Activated T-cell treated with anti-CD3 and anti-CD28 coated beads, Interleukin-2, amount 50 U/mL, for 24 hours (primary cell): ENCODE results near the gene SHCBP1.
"Not testable (repeated sequence)": the region's sequence is repeated elsewhere in the genome, so short reads cannot be mapped to it uniquely, and the experiment has no call there.

Experiments used
- DNase-seq: peaks from one replicate; pipeline ENCODE4 v3.0.0-alpha.2; 2020
- H3K27ac Mint-ChIP-seq: 2 replicates; pipeline ENCODE4 v1.8.0; 2020; ENCODE audit warnings: mild to moderate bottlenecking, mixed read lengths
- H3K27me3 Mint-ChIP-seq: 2 replicates; pipeline ENCODE4 v1.8.0; 2020; ENCODE audit warnings: mixed read lengths
- H3K36me3 Mint-ChIP-seq: 2 replicates; pipeline ENCODE4 v1.8.0; 2020; ENCODE audit warnings: low read depth, mixed read lengths
- H3K4me1 Mint-ChIP-seq: 2 replicates; pipeline ENCODE4 v1.8.0; 2020; ENCODE audit warnings: low read depth, mixed read lengths
- H3K4me3 Mint-ChIP-seq: 2 replicates; pipeline ENCODE4 v1.8.0; 2020; ENCODE audit warnings: mild to moderate bottlenecking, moderate library complexity, mixed read lengths
- H3K9me3 Mint-ChIP-seq: 2 replicates; pipeline ENCODE4 v1.8.0; 2020; ENCODE audit warnings: mixed read lengths

SHCBP1 gene

DNA sequence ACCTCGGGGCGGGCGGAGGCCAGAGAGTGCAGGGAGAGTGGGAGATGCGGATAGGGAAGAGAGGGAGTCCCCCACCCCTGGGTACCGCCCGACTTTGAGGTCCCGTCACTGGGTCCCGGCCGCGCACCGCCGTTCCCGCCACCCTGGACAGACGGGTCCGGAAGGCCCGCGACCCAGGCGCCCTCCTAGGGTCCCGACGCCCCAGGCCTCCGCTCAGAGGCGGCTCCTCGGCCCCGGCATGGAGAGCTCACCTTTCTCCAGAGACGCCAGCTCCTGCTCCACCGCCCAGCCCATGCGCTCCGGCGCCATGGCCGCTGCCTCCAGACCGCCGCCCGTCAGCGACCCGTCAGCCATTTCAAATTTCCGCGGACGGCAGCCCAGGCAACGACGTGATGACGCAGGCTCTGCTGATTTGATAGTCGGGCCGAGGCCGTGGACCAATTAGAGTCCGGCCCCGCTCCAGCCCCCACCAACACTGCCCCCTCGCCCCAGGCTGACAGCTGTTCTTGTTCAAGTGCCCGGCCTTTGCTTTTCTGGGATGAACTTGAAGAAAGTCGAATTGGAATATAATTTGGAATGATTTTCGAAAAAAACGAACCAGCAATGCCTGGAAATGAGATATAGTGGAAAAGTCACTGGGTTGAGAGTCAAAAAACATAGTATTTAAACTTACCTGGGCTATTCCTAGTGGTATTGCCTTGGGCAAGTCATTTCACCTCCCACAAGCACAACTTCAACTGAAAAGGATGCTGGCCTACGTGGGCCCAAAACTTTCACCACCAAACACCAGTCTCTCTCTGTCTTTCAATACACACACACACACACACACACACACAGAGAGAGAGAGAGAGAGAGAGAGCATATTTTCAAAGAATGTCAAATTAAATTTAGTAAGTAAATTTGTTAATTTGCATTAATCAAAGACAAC lies at the start of gene SHCBP1:
Gene SHCBP1, minus strand, starts transcription at position 374 of the 928 bp plus-strand sequence. Its CDS starts 20 bp downstream, at position 354.
- no peaks in the 10 kb centered on the region for H3K9me3 Mint-ChIP-seq
- H3K4me3 Mint-ChIP-seq, result peak within 1 kb of the TSS; percentile 94
- peaks cover 15% of the 10 kb centered on the region for H3K4me1 Mint-ChIP-seq
- peak within 1 kb of the TSS; percentile 88 for H3K27ac Mint-ChIP-seq
- H3K27me3 Mint-ChIP-seq, result peaks cover 8% of the 10 kb centered on the region
- H3K36me3 Mint-ChIP-seq, result peaks cover 31% of the 10 kb centered on the region
- peak; percentile 81 for DNase-seq

DNA sequence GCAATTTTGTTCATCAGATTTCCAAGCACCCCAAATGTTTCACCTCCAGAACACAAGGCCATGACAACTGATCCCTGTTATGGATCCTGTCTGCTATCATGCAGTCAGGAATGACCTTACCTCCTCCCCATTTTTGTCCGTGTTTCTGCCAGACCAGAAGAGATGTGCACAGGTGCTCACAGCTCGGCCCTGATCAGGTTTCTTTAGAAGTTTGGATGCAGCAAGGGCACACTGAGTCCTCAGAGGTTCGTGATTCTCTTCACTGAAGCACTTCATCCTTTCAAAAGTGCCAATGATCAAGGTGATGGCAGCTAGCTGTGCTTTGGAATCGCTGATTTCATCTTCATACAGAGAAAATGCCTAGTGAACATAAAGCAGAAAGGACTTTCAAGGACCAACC lies 40.9 kb upstream of the SHCBP1 start:
- DNase-seq, result no peak
- Mint-ChIP-seq H3K4me3 (no peak overlapping the region), H3K27me3 (no peaks in the 10 kb centered on the region), H3K36me3 (peaks cover 91% of the 10 kb centered on the region), H3K9me3 (no peaks in the 10 kb centered on the region), H3K27ac (peak overlapping the region; percentile 18), H3K4me1 (peaks cover 16% of the 10 kb centered on the region)

GRCh38 chr16:46658925-46659324 lies 37.7 kb upstream of the SHCBP1 start:
- H3K27me3 Mint-ChIP-seq, result no peaks in the 10 kb centered on the region
- no peak for DNase-seq
- peak overlapping the region; percentile 89 for H3K27ac Mint-ChIP-seq
- peaks cover 85% of the 10 kb centered on the region for H3K36me3 Mint-ChIP-seq
- no peaks in the 10 kb centered on the region for H3K9me3 Mint-ChIP-seq
- no peak overlapping the region for H3K4me3 Mint-ChIP-seq
- peaks cover 16% of the 10 kb centered on the region for H3K4me1 Mint-ChIP-seq

DNA sequence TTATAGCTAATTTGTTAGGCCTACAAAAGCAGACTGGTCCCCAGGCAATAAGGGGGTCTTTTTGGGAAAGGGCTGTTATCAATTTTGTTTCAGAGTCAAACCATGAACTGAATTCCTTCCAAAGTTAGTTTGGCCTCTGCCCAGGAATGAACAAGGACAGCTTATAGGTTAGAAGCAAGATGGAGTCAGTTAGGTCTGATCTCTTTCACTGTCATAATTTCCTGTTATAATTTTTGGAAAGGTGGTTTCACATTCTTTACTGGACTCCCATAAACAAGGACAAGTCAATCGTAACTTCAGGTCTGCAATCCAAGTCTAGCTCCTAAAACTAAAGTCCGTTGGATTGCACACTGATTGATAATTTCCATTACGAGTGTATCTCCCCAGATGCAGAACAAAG lies 30.1 kb upstream of the SHCBP1 start:
- peaks cover 26% of the 10 kb centered on the region for H3K36me3 Mint-ChIP-seq
- H3K9me3 Mint-ChIP-seq, result no peaks in the 10 kb centered on the region
- DNase-seq, result no peak
- H3K27ac Mint-ChIP-seq, result no peak overlapping the region
- H3K4me3 Mint-ChIP-seq, result no peak overlapping the region
- no peaks in the 10 kb centered on the region for H3K27me3 Mint-ChIP-seq
- no peaks in the 10 kb centered on the region for H3K4me1 Mint-ChIP-seq

- peaks cover 16% of the 10 kb centered on the region for H3K36me3 Mint-ChIP-seq
- no peaks in the 10 kb centered on the region for H3K4me1 Mint-ChIP-seq
- no peak overlapping the region for H3K27ac Mint-ChIP-seq
- no peak overlapping the region for H3K4me3 Mint-ChIP-seq
- no peak for DNase-seq
- no peaks in the 10 kb centered on the region for H3K27me3 Mint-ChIP-seq
- no peaks in the 10 kb centered on the region for H3K9me3 Mint-ChIP-seq
Observed at GRCh38 chr16:46650254-46650623, 29.1 kb upstream of the SHCBP1 start.

GRCh38 chr16:46649588-46650253 lies 28.5 kb upstream of the SHCBP1 start:
- Mint-ChIP-seq H3K9me3 (peaks cover 4% of the 10 kb centered on the region), H3K36me3 (peaks cover 15% of the 10 kb centered on the region), H3K4me1 (no peaks in the 10 kb centered on the region), H3K27me3 (no peaks in the 10 kb centered on the region), H3K27ac (no peak overlapping the region), H3K4me3 (no peak overlapping the region)
- no peak for DNase-seq

GRCh38 chr16:46648656-46649055 lies 27.5 kb upstream of the SHCBP1 start:
- Mint-ChIP-seq H3K9me3 (peaks cover 12% of the 10 kb centered on the region), H3K4me1 (no peaks in the 10 kb centered on the region), H3K4me3 (no peak overlapping the region), H3K36me3 (peaks cover 25% of the 10 kb centered on the region), H3K27ac (no peak overlapping the region), H3K27me3 (no peaks in the 10 kb centered on the region)
- no peak for DNase-seq

GRCh38 chr16:46638947-46639925 lies 18.1 kb upstream of the SHCBP1 start:
- peaks cover 12% of the 10 kb centered on the region for H3K9me3 Mint-ChIP-seq
- no peak overlapping the region for H3K27ac Mint-ChIP-seq
- no peak for DNase-seq
- H3K4me1 Mint-ChIP-seq, result no peaks in the 10 kb centered on the region
- H3K4me3 Mint-ChIP-seq, result no peak overlapping the region
- H3K36me3 Mint-ChIP-seq, result peaks cover 17% of the 10 kb centered on the region
- H3K27me3 Mint-ChIP-seq, result no peaks in the 10 kb centered on the region

DNA sequence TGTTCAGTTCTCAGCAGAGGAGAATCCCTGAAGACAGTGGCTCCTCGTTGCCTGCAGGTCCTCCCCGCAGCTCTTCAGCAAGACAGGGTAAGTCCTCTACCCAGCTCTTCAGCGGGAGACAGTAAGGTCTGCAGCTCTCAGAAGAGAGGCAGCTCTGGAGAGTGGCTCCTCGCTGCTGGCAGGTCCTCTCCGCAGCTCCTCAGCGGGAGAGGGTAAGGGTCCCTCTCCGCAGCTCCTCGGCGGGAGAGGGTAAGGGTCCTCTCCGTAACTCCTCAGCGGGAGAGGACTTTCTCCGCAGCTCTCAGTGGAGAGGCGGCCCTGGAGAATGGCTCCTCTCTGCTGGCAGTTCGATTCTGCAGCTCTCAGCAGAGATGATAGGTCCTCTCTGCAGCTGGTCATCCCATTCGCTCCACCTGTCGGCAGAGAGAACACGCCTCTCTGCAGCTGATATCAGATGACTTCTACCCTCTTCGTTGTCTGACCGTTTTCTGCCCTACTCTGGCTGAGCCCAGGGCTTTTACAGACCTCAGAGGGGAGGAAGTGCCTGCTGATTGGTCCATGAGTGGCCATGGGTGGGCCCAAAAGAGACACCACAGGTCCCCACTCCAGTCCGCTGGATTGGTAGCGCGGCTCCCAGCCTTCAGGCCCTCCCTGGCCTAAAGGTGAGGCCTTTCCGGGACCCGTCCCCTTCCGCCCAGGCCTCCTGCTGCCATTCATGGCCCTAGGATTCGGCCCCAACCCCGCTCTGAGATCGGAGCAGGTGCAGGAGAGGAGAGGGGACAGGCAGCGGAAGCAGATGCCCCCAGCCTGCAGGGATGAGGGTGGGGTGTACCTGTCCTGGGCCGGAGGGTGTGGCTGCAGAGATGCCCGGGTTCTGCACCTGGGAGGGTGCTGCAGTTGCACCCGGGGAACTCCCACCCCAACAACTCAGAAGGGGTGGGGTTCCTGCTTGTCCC lies 11.9 kb upstream of the SHCBP1 start:
- H3K27me3 Mint-ChIP-seq, result no peaks in the 10 kb centered on the region
- no peak overlapping the region for H3K27ac Mint-ChIP-seq
- no peak for DNase-seq
- H3K4me1 Mint-ChIP-seq, result no peaks in the 10 kb centered on the region
- H3K4me3 Mint-ChIP-seq, result no peak overlapping the region
- H3K36me3 Mint-ChIP-seq, result no peaks in the 10 kb centered on the region
- no peaks in the 10 kb centered on the region for H3K9me3 Mint-ChIP-seq

DNA sequence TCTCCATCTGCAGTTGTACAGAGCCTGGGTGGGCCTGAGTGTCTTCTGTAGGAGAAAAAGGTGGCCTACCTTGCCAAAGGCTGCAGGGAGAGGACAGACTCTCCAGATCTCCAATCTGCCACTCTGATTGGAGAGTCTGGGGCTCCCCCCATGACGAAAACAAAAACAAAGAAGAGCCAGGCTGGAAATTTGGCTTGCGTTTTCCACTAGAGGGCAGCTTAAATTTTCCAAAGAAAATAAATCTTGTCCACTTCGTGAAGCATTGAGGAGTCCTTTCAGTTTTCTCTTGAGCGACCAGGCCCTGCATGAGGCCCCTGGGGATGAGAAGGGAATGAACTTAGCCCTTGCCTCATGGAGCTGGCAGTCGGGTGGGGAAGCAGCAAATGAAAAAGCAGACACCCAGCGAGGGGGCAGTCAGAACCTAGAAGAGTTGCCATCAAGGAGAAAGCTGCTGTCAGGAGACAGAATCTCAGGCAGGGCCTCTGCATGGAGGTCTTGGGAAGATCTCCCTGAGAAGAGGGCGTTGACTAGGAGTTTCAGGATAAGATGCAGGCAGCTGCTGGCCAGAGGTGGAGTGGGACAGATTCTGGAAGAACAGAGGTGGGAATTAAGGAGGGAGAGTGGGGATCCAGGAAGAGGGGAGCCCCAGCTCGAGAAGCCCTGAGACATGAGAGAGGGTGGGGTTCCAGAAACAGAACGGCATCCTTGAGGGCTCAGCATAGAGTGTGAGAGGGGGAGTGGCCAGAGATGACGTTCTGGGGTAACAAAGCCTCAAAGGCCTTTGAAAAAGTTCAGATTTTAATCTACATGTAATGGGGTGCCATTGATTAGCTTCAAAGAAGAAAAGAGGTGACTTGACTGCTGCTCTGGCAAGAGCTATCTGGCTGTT lies 8.4 kb upstream of the SHCBP1 start:
- H3K9me3 Mint-ChIP-seq, result no peaks in the 10 kb centered on the region
- no peak for DNase-seq
- H3K4me1 Mint-ChIP-seq, result no peaks in the 10 kb centered on the region
- no peak overlapping the region for H3K27ac Mint-ChIP-seq
- no peaks in the 10 kb centered on the region for H3K36me3 Mint-ChIP-seq
- H3K4me3 Mint-ChIP-seq, result no peak overlapping the region
- H3K27me3 Mint-ChIP-seq, result no peaks in the 10 kb centered on the region

- Mint-ChIP-seq H3K27ac (no peak overlapping the region), H3K4me3 (no peak overlapping the region), H3K36me3 (no peaks in the 10 kb centered on the region)
Observed at GRCh38 chr16:46627746-46628145, 6.6 kb upstream of the SHCBP1 start.

DNA sequence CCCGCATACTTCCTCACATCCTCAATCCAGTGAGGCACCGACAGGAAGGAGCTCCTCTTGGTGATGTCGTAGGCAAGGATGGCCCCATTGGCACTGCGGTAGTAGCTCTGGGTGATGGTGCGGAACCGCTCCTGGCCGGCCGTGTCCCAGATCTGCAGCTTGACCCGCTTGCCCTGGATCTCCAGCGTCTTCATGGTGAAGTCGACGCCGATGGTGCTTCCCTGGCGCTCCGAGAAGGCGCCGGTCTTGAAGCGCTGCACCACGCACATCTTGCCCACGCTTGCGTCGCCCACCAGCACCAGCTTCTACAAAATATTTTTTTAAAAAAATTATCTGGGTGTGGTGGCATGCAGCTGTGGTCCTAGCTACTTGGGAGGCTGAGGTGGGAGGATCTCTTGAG lies 5.5 kb upstream of the SHCBP1 start:
- H3K9me3 Mint-ChIP-seq, H3K4me3 Mint-ChIP-seq, DNase-seq, H3K27ac Mint-ChIP-seq, H3K36me3 Mint-ChIP-seq, H3K27me3 Mint-ChIP-seq, H3K4me1 Mint-ChIP-seq: not testable (repeated sequence)

More at GRCh38 chr16:46627746-46628145, 6.6 kb upstream of the SHCBP1 start:
- no peak for DNase-seq
- no peaks in the 10 kb centered on the region for H3K9me3 Mint-ChIP-seq
- H3K4me1 Mint-ChIP-seq, result no peaks in the 10 kb centered on the region
- H3K27me3 Mint-ChIP-seq, result no peaks in the 10 kb centered on the region

DNA sequence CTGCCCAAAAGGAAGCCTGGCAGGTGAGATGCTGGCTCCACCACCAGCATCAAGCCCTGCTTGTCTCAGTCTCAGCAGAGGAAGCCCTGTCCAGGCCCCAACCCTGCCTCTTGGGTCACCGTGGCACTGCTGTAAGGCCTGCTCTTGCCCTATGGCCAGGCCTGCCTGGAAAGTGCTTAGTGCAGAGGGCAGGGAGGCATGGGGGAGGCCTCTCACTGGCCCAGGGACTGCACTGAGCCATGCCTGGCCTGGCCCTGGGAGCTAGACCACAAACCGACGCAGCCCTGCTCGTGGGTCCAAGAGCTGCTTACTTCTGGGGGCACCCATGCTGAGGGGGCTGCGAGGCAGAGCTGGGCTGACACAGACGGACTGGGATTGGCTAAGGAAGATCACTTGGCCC lies 3.7 kb upstream of the SHCBP1 start:
- not testable (repeated sequence) for H3K27me3 Mint-ChIP-seq, H3K27ac Mint-ChIP-seq, H3K9me3 Mint-ChIP-seq, H3K36me3 Mint-ChIP-seq, H3K4me3 Mint-ChIP-seq, DNase-seq
- peaks cover 14% of the 10 kb centered on the region for H3K4me1 Mint-ChIP-seq
